ENCODE data around the gene CHN1. TPM values are rescaled to one million over a fixed set of nuclear protein-coding genes. Genes with fewer than 3 reads are reported as not detected.

CHN1 gene
- total RNA-seq, 4 donors from 2014 or later: 6.4 to 23.8 (median 8.7) TPM

DNA sequence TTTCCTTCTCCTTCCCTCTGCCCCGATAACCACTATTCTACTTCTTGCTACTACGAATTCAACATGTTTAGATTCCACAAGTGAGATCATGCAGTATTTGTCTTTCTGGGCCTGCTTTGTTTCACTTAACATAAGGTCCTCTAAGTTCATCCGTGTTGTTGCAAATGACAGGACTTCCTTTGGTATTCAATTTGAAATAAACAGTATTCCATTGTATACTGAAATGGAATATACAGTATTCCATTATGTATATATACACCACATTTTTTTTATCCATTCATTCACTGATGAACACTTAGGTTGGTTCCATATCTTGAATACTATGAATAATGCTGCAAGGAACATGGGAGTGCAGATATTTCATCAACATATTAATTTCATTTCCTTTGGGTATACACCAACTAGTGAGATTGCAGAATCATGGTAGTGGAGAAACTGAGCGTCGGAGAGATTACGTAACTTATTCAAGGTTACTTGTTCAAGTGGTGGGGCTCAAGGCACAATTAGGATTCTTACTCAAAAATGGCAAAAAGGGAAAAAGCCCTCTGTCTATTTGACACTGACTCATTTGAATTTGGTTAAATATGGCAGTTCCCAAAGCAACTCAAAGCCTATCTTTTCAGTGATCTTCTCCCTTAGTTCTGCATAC, 85.1 kb downstream of the CHN1 start:
- TF ChIP-seq, protein P1, sequence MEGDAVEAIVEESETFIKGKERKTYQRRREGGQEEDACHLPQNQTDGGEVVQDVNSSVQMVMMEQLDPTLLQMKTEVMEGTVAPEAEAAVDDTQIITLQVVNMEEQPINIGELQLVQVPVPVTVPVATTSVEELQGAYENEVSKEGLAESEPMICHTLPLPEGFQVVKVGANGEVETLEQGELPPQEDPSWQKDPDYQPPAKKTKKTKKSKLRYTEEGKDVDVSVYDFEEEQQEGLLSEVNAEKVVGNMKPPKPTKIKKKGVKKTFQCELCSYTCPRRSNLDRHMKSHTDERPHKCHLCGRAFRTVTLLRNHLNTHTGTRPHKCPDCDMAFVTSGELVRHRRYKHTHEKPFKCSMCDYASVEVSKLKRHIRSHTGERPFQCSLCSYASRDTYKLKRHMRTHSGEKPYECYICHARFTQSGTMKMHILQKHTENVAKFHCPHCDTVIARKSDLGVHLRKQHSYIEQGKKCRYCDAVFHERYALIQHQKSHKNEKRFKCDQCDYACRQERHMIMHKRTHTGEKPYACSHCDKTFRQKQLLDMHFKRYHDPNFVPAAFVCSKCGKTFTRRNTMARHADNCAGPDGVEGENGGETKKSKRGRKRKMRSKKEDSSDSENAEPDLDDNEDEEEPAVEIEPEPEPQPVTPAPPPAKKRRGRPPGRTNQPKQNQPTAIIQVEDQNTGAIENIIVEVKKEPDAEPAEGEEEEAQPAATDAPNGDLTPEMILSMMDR (IDR thresholded peaks at IDR 0.05): no peak
- ATAC-seq (ENCODE audit: low FRiP score) (no peak), DNase-seq (ENCODE audit: low spot score) (no peak)

DNA sequence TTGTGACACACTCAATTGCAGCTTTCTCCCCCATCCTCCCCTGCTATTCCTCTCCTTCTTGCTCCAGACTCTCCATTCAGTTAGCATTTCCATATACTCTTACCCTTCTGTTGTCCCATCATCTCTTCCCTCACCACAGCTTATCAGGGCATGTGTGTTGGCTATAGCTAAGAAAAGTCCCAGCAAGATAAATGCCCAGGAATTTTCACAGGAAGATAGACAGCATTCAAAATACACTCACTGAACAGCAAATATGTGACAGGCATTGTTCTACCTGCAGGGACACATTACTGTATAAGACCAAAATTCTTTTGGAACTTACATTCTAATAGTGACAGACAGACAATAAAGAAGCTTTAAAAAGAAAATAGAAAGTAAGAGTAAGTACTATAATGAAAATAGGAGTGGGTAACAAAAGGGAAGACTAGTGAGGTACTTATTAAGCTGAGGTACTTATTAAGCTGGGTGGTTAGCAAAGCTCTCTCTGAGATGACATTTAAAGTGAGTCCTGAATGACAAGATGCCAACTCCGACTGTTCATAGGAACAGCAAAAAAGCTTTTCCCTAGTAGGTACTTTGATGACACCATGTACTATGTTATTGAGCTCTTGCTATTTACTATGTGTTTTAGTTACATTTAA, 86.2 kb downstream of the CHN1 start:
- no peak for DNase-seq (ENCODE audit: low spot score)
- ATAC-seq (ENCODE audit: low FRiP score): no peak
- TF ChIP-seq, protein P1 (IDR thresholded peaks at IDR 0.05): no peak

DNA sequence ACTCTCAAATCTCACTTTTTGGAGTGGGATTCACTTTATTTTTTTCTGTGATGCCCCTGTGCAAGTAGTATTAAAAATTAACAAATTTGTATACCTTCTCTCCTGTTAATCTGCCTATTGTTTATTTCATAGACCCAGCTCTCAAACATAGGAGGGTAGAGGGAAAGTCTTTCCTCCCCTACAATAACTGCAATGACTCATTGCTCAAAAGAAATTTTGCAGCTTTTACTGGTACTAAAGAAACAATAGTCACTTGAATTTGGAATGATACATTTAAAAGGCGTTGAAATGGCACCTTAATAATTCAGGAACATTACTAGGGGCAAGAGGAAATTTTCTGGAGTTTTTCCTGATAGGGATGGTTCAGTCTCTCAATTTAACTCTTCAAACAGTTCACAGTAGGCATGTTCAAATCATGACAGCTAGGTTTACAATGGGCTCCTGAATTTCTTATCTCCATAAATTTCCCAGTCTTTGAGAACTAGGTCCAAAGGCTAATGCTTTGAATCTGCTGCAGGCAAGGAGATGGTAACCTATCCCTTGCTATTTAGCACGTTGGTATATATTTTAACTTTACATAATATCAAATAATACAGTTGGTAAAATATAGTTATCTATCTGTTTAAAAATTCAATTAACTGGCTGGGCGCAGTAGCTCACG, 88.8 kb downstream of the CHN1 start:
- TF ChIP-seq, protein P1 (IDR thresholded peaks at IDR 0.05): no peak
- DNase-seq (ENCODE audit: low spot score) (no peak), ATAC-seq (ENCODE audit: low FRiP score) (no peak)

DNA sequence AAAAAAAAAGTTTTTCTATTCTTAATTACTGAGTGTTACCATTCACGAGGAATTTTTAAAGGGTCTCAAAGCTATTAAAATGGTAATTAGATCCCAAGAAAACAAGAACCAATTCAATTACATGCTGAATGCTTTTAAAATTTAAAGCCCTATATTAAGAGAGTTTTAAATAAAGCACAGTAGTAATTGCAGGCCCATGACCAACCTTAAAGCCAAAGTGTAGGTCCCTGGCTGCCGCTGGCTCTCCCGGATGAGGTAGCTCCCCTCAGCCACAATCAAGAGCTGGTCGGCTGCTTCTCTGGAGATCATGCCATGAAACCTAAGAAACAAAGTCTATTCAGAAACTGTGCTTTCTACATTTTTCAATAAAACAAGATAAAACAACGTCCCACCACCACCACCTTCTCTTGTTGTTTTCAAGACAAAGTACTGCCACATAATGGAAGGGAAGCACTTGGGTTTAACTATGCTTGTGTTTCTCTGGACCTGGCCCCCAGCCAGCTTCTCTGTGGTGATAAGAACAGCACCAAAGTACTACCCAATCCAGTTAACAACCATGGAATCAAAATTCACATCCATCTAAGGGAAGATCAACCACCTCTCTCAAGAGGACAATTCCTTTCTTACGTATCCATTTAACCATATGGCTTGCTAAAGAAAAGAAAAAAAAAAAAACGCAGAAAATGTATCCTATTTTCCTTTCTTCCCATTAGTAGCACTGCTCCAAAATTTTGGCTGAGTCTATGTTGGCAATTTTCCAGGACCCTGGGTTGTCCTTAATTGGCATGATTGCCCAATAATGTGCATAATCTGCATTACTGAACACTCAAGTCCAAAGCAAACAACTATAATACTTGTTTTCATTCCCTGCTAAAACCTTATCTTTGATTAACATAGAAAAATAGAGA, 90.1 kb downstream of the CHN1 start:
- DNase-seq (ENCODE audit: low spot score) (peak; percentile 30), ATAC-seq (ENCODE audit: low FRiP score) (no peak)
- TF ChIP-seq, protein P1 (IDR thresholded peaks at IDR 0.05): no peak

DNA sequence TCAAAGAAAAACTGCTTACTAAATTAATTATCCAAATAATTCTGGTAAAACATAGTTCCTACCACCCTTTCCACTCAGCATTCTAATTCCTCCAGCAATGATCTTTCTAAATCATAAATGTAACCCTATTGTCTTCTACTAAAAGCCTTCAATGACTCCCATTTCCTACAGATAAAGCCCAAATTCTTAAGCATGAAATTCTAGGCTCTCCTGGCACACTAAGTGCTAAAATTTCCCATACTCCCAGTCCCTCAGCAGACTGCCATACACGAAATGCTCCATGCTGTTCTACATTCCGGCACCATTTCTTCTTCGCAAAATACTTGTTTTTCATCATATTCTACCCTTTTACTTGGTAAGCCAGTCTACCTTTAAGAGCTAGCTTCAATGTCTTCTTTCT, 96.9 kb downstream of the CHN1 start:
- TF ChIP-seq, protein P1 (IDR thresholded peaks at IDR 0.05): no peak
- no peak for DNase-seq (ENCODE audit: low spot score)
- no peak for ATAC-seq (ENCODE audit: low FRiP score)

DNA sequence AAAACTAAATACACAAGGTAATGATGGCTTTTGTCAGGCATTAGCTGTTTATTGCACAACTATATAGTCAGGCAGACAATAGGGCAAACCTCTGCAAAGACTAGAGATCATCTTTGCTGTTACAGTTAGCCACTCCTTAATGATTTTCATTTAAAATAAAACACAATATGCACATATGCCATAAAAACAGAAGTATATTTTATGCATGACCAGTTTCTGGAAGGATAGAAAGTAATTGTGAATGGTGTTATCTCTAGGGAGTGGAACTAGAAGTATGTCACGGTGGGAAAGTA, 102.0 kb downstream of the CHN1 start:
- no peak for DNase-seq (ENCODE audit: low spot score)
- ATAC-seq (ENCODE audit: low FRiP score): peak; percentile 67
- TF ChIP-seq, protein P1 (IDR thresholded peaks at IDR 0.05): no peak
